Gastrocnemius medialis (tissue), 4 donors: ENCODE data around the gene GJC3.

Source experiments
- CTCF ChIP-seq, 5 experiments: fragments of 450-650 bp in 3 of 5; fragments of 200-600 bp in 2 of 5; sonication (generic) in 2 of 5; IDR thresholded peaks in 4 of 5; conservative IDR thresholded peaks in 1 of 5; 1 replicate in 4 of 5; 2 replicates in 1 of 5; pipeline ENCODE4 v1.5.1; 2016 to 2019; ENCODE audit warnings: antibody characterized with exemption in 5 of 5, mild to moderate bottlenecking in 3 of 5, moderate library complexity in 3 of 5
- POLR2A ChIP-seq, 2 donors: fragments of 450-650 bp; IDR thresholded peaks; one replicate each; pipeline ENCODE4 v1.6.1; 2017; ENCODE audit warnings: antibody characterized with exemption in 2 of 2, mild to moderate bottlenecking in 2 of 2, moderate library complexity in 2 of 2

- TF ChIP-seq POLR2A (IDR thresholded peaks at IDR 0.05) (no peak), CTCF (IDR thresholded peaks at IDR 0.05 in 4 of 5, conservative IDR thresholded peaks at IDR 0.05 in 1 of 5) (no peak)
Measured at GRCh38 chr7:99923200-99923599, 6.2 kb downstream of the GJC3 start.
